SJSA1 (cell line): ENCODE results near the gene AIPL1. TPM values are rescaled to one million over a fixed set of nuclear protein-coding genes. Genes with fewer than 3 reads are reported as not detected.

Experiments used
- DNase-seq, 2 experiments: peaks; one replicate each; pipeline ENCODE4 v3.0.0-alpha.2; 2015 to 2020; ENCODE audit warnings: low spot score in 2 of 2, low read depth in 1 of 2
- H3K27ac ChIP-seq: fragments of 250-450 bp; sonication (Bioruptor Pico); 2 replicates; pipeline ENCODE4 v1.5.1; 2020; ENCODE audit warnings: mild to moderate bottlenecking, moderate library complexity
- H3K27me3 ChIP-seq: fragments of 250-450 bp; sonication (Bioruptor Pico); replicated peaks from 2 replicates; pipeline ENCODE4 v1.5.1; 2020; ENCODE audit warnings: mild to moderate bottlenecking, moderate library complexity
- H3K36me3 ChIP-seq: fragments of 250-450 bp; sonication (Bioruptor Pico); 2 replicates; pipeline ENCODE4 v1.5.1; 2020; ENCODE audit warnings: mild to moderate bottlenecking
- H3K4me1 ChIP-seq: fragments of 250-450 bp; sonication (Bioruptor Pico); replicated peaks from 2 replicates; pipeline ENCODE4 v1.6.1; 2021; ENCODE audit warnings: mild to moderate bottlenecking
- H3K4me3 ChIP-seq: fragments of 250-450 bp; sonication (Bioruptor Pico); 2 replicates; pipeline ENCODE4 v1.5.1; 2020; ENCODE audit warnings: mild to moderate bottlenecking
- H3K9me3 ChIP-seq: fragments of 250-450 bp; sonication (Bioruptor Pico); replicated peaks from 2 replicates; pipeline ENCODE4 v1.5.1; 2020; ENCODE audit warnings: mild to moderate bottlenecking
- total RNA-seq: library from RNA; depleted of rRNA; stranded (reverse); fragments of >200 nt; shearing (Covaris generic); gene quantifications from 2 replicates; pipeline ENCODE4 v1.2.3, GENCODE V29; 2014

Gene AIPL1
- total RNA-seq, 1 experiment from 2014 or later = not detected

DNA sequence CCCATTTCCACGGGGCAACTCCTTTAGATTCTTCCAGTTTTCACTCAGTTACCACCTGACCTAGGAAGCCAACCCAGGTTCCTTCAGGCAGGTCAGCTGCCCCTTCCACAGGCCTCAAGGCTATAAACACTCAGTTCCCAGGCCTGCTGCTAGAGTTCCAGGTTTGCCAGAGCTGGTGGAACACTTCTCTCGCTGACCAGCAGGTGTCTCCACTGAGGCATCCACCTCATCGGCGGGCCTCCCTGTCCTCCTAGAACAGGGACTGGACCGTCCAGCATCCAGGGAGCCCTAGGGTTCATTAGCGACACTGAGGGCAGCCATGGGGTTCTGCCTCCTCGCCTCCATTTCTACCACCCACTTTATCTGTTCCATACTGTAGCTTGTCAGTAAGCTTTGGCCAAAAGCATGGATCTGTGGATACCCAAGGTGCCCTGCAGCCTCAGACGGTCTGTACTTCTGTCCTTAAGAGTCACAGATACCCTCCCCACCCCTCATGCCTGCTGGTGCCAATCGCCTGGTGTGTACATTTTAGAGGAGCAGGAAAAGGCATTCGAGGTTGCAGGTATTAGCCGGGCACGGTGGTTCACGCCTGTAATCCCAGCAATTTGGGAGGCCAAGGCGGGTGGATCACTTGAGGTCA, 38.3 kb upstream of the AIPL1 start:
- Histone ChIP-seq H3K4me1 (peaks cover 44% of the 10 kb centered on the region), H3K27me3 (no peaks in the 10 kb centered on the region), H3K36me3 (peaks cover 35% of the 10 kb centered on the region), H3K27ac (no peak overlapping the region), H3K9me3 (no peaks in the 10 kb centered on the region), H3K4me3 (no peak overlapping the region)
- peak; percentile 66 to 78 for DNase-seq

DNA sequence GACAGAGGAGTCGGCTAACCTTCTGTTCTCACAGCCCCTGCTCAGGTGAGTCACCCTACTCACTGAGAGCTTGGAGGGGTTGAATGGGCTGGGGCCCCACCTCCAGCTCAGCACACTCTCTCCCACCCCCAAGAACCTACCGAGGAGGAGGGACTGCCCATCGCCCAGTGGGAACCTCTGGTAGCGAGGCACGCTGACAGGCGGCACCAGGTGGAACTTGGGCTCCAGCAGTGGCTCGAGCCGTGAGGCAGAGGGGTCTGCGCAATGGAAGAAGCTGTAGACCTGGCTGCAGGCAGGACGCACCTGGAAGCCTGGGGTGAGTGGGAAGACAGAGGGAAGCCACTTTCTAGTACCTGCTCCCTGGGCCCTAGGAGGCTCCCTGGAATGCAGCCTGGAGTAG, 37.6 kb upstream of the AIPL1 start:
- H3K4me1 ChIP-seq = peaks cover 44% of the 10 kb centered on the region
- no peaks in the 10 kb centered on the region for H3K27me3 ChIP-seq
- no peaks in the 10 kb centered on the region for H3K9me3 ChIP-seq
- H3K27ac ChIP-seq = no peak overlapping the region
- peaks cover 35% of the 10 kb centered on the region for H3K36me3 ChIP-seq
- DNase-seq = no peak
- H3K4me3 ChIP-seq = no peak overlapping the region

DNA sequence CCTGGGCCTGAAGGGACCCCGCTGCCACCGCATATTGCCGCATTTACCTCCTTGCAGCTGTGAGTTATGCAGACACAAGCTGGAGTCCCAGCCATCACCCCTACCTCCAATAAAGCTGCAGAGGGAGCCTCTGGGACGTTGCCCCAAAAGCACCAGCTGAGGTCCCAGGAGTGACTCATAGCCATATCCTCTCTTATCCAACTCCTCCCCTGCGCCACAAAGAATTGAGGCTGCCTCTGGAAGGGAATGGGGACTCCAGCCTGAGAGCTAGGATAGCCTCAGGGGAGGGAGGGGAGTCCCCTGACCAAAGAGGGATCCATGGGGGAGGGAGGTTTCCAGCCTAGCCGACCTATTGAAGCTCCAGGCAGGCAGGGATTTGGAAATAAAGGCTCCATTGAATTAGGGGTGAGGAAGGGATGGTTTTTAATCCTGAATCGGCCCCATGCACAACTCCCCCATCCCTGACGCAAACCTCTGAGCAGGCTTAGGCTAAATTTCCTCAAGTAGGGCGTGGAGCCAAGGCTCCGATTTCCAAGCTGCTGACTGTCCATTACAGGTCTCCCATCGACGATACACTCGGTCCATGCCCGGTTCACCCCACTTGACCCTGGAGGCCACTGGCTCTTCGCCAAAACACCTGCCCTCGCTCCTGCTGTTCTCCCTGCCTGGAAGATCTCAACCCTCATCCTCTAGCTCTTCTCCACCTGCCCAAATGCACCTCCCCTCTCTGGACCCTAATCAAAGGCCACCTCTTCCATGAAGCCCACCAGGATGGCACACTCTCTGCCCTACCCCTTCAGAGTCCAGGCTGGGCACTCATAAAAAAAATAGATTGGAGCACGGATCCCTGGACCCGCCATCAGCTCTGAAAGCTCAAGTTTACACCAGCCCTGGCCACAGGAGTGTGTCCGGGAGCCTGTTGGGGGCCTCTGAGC, 36.9 kb upstream of the AIPL1 start:
- H3K36me3 ChIP-seq = peaks cover 35% of the 10 kb centered on the region
- peak; percentile 65 to 77 for DNase-seq
- no peak overlapping the region for H3K4me3 ChIP-seq

DNA sequence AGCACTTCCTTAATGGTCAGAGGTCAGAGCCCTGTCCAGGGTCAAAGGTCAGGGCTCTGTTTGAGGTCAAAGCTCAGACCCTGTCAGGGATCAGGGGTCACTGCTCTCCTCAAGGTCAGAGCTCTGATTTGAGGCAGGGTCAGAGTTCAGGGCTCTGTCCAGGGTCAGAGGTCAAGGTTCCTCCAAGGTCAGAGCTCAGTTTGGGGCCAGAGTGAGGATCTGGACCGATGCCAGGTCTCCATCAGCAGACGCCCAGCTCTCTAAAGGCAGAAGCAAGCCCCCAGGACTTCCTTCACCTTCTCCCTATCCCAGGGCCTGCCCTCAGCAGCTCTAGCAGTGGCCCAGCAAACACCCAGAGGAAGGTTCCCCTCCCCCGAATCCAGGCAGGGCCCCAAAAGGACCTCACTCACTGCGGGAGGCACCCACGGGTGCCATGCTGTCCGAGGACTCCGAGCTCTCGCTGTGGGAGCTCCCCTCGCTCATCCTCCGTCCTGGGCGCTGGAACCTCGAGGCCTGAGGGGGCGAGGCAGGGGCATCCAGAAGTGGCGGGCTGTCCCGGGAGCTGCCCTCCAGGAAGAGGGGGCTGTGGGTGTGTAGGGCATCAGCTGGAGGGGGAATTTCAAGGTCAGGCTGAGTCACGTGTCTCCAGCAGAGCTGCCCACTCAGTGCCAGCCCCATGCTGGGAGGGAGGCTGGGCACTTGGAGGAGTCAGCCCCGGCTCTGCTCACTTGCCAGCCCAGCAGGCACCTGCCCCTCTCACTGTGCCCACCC, 36.0 kb upstream of the AIPL1 start:
- Histone ChIP-seq H3K4me3 (no peak overlapping the region), H3K27me3 (no peaks in the 10 kb centered on the region), H3K9me3 (no peaks in the 10 kb centered on the region), H3K36me3 (peaks cover 32% of the 10 kb centered on the region), H3K27ac (no peak overlapping the region), H3K4me1 (peaks cover 33% of the 10 kb centered on the region)
- DNase-seq = no peak

More for the DNA sequence above, 36.9 kb upstream of the AIPL1 start:
- no peaks in the 10 kb centered on the region for H3K27me3 ChIP-seq
- H3K4me1 ChIP-seq = peaks cover 41% of the 10 kb centered on the region
- no peaks in the 10 kb centered on the region for H3K9me3 ChIP-seq
- no peak overlapping the region for H3K27ac ChIP-seq

DNA sequence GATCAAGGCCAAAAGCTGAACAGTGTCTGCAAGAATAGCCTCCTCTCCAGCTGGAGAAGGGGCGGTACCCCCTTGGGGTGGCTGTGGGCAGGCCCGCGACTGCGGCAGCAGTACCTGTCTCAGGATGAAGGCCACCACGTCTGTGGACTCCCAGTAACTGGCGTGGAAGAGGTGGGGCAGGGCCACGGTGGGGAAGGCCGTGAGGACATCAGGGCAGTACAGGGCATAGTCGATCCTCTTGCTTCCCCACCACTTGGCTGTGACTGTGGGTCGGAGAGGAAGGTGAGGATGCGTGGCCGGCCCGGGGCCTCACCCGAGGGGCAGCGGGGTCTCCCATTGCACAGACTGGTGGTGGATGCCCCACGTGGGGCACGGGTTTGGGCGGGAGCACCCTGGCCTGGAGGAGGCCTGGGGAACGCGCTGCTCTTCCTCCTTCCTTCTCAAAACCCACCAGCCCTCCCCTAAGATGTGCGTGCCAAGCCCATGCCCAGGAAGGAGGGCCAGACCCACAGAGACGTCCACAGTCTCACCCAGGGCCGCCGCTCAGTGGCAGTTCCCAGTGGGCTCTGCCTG, 35.3 kb upstream of the AIPL1 start:
- Histone ChIP-seq H3K36me3 (peaks cover 32% of the 10 kb centered on the region), H3K4me3 (no peak overlapping the region), H3K9me3 (no peaks in the 10 kb centered on the region), H3K4me1 (peaks cover 26% of the 10 kb centered on the region), H3K27ac (no peak overlapping the region), H3K27me3 (no peaks in the 10 kb centered on the region)
- no peak for DNase-seq

DNA sequence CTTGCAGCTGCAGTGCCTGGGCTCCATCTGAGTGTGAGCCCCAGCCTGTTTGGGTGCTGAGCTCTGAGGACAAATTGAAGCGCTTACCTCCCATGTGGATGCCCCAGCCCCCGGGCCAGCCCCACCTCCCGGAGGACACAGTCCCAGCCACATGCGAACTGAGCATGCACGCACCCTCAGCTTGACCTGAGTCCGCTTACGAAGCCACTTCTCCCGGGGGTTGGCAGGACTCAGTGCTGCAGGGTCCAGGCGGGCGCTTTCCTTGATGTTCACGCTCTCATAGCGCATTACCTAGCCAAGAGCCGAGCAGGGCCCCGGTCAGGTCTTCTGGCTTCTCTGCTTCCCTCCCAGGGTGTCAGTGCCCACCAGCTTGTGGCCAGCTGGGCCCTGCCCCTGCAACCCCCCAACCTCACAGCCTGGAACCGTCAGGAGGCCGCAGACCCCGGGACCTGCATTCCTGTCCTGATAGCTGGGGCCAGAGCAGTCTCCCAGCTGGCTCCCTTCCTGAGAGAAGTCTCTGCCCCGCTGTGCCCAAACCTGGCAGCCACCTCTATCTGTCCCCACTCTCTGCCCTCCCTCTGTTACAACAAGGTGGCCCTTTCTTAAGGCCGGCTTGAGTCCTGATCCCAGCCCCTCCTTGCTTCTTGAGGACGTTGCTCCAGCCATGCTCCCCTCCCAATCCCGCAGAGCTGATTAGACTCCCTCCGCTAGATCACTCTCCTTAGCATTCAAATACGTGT, 33.3 kb upstream of the AIPL1 start:
- H3K9me3 ChIP-seq = no peaks in the 10 kb centered on the region
- H3K36me3 ChIP-seq = peaks cover 32% of the 10 kb centered on the region
- H3K27ac ChIP-seq = no peak overlapping the region
- H3K4me1 ChIP-seq = peaks cover 23% of the 10 kb centered on the region
- no peak overlapping the region for H3K4me3 ChIP-seq
- H3K27me3 ChIP-seq = no peaks in the 10 kb centered on the region
- DNase-seq = no peak

DNA sequence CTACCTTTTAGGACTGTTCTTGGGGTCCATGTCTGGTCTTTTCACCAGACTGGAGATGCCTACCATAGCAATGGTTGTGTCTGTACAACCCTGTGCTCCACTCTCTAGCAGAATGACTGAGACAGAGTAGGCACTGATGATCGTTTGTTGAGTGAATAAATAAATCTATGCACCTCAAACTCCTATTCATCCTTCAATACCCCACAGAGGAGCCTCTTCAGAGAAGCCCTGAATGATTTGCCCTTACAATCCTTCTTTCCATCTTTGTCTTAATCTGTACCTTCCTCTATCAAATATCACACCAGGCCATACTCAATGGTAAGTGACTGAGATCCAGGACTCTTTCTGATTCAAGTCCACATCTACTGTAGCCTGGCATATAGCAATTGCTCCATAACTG, 32.6 kb upstream of the AIPL1 start:
- no peaks in the 10 kb centered on the region for H3K27me3 ChIP-seq
- no peak overlapping the region for H3K27ac ChIP-seq
- H3K4me3 ChIP-seq = no peak overlapping the region
- peaks cover 31% of the 10 kb centered on the region for H3K36me3 ChIP-seq
- no peak for DNase-seq
- H3K9me3 ChIP-seq = no peaks in the 10 kb centered on the region
- peaks cover 17% of the 10 kb centered on the region for H3K4me1 ChIP-seq

DNA sequence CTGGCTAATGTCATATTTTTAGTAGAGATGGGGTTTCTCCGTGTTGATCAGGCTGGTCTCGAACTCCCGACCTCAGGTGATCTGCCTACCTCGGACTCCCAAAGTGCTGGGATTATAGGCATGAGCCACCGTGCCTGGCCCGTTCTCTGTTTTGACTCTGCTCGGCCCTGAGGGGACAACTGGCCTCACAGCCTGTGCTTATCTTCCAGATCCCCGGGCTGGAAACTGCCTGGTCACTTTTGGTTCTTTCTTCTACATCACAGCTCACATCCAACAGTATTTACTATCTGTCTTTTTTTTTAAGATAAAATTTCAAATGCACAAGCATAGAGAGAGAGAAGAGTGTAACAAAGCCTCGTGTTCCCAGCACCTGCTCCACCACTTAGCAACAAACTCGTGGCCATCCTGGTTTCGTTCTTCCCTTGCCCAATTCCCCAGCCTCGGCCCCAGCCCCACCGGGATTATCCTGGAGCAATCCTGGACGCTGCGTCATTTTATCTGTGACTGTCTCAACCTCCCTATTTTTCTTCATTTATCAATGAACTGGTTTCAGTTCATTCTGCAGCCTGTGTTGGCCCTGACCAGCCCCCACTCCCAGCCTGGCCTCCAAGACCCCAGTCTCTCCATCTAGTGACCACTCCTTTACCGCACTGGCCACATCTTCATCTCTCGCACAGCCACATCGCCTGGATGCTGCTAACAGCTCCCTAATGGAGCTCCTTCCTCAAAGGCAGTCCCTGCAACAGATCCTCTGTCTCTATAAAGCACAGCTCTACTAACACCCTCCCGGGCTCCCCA, 30.5 kb upstream of the AIPL1 start:
- Histone ChIP-seq H3K27ac (no peak overlapping the region), H3K4me1 (no peaks in the 10 kb centered on the region), H3K4me3 (no peak overlapping the region), H3K36me3 (peaks cover 22% of the 10 kb centered on the region), H3K27me3 (no peaks in the 10 kb centered on the region), H3K9me3 (no peaks in the 10 kb centered on the region; the same call in 1 of the 2 replicates)
- DNase-seq = no peak

DNA sequence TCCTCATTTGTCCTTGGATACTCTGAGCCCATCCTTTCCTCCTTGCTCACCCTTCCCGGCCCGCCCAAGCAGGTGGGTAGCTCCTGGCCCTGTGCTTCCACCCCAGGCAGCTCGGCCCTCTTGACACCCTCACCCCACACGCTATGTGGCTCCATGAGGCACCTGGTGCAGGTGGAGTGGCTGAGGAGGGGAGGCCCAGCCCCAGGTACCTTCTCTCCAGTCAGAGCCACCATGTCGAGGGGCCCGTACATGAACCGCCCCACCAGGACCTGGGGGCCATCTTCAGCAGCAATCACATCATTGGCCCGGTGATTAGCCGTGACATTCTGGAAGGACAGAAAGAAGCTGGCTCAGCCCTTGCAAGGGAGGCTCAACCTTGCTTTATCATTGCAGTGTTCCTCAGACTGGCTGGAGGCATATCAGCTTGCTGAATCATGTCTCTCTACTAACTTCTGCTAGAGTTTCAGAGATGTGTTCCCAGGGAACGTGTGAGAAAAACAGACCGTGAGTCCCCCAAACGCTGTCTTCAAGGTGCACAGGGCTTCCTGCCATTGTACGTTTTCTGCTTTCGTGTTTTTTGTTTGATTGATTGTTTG, 29.6 kb upstream of the AIPL1 start:
- Histone ChIP-seq H3K9me3 (no peaks in the 10 kb centered on the region; the same call in 1 of the 2 replicates), H3K27me3 (no peaks in the 10 kb centered on the region), H3K4me3 (no peak overlapping the region), H3K36me3 (peaks cover 16% of the 10 kb centered on the region), H3K27ac (no peak overlapping the region), H3K4me1 (no peaks in the 10 kb centered on the region)
- DNase-seq = no peak

DNA sequence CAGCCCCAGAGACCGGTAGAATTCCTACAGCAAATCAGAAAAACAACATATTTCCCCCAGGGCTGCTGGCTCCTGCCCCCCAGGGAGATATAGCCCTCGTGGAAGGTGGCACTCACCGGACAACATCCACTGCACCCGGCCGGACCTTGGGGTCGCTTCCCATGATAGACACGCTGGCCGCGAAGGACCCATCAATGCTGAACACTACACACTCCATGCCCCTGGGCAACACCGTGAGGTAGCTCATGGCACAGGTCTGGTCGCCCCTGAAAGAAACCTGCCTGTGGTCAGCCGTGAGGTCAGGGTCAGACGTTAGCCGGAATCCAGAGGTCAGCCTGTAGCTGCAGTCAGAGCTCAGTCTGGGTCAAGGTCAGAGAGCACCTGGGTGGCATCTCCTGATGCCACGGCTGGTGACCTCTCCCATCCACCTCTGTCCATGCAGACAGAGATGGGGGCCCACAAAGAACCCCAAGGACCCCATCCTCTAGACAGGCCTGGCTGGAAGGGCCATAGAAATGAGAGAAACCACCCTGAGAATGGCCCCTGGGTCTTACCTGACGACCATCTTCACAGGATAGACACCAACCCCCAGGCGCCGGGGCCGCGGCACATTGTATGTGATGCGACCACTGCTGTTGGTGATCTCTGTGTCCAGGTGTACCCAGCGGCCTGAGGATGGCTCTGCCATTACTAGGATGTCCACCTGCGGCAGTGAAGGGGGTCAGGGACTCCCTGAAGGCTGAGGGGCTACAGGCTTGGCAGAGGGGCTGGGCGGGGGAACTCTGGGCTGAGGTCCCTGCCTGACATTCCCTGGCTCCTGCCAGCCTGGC, 28.9 kb upstream of the AIPL1 start:
- H3K27me3 ChIP-seq = no peaks in the 10 kb centered on the region
- H3K9me3 ChIP-seq = no peaks in the 10 kb centered on the region; the same call in 1 of the 2 replicates
- no peak for DNase-seq
- H3K36me3 ChIP-seq = peaks cover 16% of the 10 kb centered on the region
- H3K27ac ChIP-seq = no peak overlapping the region
- no peak overlapping the region for H3K4me3 ChIP-seq
- no peaks in the 10 kb centered on the region for H3K4me1 ChIP-seq

DNA sequence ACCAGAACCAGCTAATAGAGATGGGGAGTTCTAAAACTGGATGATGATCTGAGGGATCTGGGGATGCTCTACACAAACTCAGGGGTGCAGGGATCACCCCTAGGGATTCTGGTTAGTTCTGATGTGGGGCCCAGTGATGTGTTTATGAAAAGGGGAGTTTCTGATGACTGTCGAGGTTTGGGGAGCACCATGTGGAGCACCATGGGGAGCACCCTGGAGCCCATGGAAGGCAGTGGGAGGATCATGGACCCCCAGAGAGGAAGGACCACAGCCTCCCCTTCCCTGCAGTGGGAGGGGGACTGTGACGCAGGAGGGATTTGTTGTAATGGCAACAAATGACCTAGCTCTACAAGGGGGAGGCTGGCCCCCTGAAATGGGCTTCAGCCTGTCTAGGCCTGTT, 27.8 kb upstream of the AIPL1 start:
- Histone ChIP-seq H3K9me3 (no peaks in the 10 kb centered on the region; the same call in 1 of the 2 replicates), H3K36me3 (peaks cover 16% of the 10 kb centered on the region), H3K4me3 (no peak overlapping the region), H3K27me3 (no peaks in the 10 kb centered on the region), H3K4me1 (peaks cover under 1% of the 10 kb centered on the region), H3K27ac (no peak overlapping the region)
- DNase-seq = no peak
